RWPE2 (cell line): Measurements from ENCODE around the gene ALKBH4.

Source experiments
- ATAC-seq: fragments of 200-7000 bp; cut with Tn5 transposase; 3 replicates; pipeline ENCODE4 v1.9.1; 2021; ENCODE audit warnings: low read depth
- DNase-seq: peaks from one replicate; pipeline ENCODE4 v3.0.0-alpha.2; 2020; ENCODE audit warnings: low spot score
- H3K27ac ChIP-seq: fragments of 450-650 bp; 2 replicates; pipeline ENCODE4 v1.5.1; 2017; ENCODE audit warnings: mild to moderate bottlenecking; ENCODE audit not compliant: poor library complexity, severe bottlenecking
- H3K27me3 ChIP-seq: fragments of 250-450 bp; sonication (Bioruptor Pico); 2 replicates; pipeline ENCODE4 v1.5.1; 2021; ENCODE audit warnings: mild to moderate bottlenecking, moderate library complexity; ENCODE audit not compliant: insufficient read depth, poor library complexity, severe bottlenecking
- H3K36me3 ChIP-seq: fragments of 250-450 bp; sonication (Bioruptor Pico); 2 replicates; pipeline ENCODE4 v1.5.1; 2020; ENCODE audit warnings: low read depth, mild to moderate bottlenecking, moderate library complexity
- H3K4me1 ChIP-seq: fragments of 250-450 bp; sonication (Bioruptor Pico); 2 replicates; pipeline ENCODE4 v1.5.1; 2021; ENCODE audit warnings: mild to moderate bottlenecking, moderate library complexity; ENCODE audit not compliant: insufficient read depth, poor library complexity, severe bottlenecking
- H3K4me3 ChIP-seq: fragments of 250-450 bp; sonication (Bioruptor Pico); 2 replicates; pipeline ENCODE4 v1.5.1; 2021; ENCODE audit warnings: mild to moderate bottlenecking, moderate library complexity; ENCODE audit not compliant: severe bottlenecking
- H3K9me3 ChIP-seq: fragments of 250-450 bp; sonication (Bioruptor Pico); 2 replicates; pipeline ENCODE4 v1.5.1; 2021; ENCODE audit warnings: mild to moderate bottlenecking, moderate library complexity; ENCODE audit not compliant: severe bottlenecking
- TF ChIP-seq, protein P1 (sequence below): fragments of 450-650 bp; IDR thresholded peaks from one replicate; pipeline ENCODE4 v1.5.1; 2017; ENCODE audit warnings: mild to moderate bottlenecking, moderate library complexity; ENCODE audit not compliant: poor library complexity, severe bottlenecking

ALKBH4 gene

DNA sequence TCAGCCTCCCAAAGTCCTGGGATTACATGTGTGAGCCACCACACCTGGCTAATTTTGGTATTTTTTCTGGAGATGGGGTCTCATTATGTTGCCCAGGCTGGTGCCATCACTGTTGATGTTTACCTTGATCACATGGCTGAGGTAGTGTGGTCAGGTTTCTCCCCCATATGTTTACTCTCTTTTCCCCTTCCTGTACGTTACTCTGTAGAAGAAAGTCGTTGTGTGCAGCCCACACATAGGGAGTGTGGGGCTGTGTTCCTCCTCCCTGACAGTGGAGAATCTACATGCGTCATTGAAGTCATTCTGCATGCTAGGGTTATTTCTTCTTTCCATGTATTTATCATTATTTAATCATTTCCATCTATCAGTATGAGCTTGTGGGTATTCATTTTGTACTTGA lies 47.6 kb downstream of the ALKBH4 start:
- no peak for ATAC-seq
- no peaks in the 10 kb centered on the region for H3K27me3 ChIP-seq
- H3K27ac ChIP-seq, result no peak overlapping the region
- peaks cover 39% of the 10 kb centered on the region for H3K36me3 ChIP-seq
- no peak overlapping the region for H3K4me3 ChIP-seq
- DNase-seq, result no peak
- H3K9me3 ChIP-seq, result no peaks in the 10 kb centered on the region
- TF ChIP-seq, protein P1, sequence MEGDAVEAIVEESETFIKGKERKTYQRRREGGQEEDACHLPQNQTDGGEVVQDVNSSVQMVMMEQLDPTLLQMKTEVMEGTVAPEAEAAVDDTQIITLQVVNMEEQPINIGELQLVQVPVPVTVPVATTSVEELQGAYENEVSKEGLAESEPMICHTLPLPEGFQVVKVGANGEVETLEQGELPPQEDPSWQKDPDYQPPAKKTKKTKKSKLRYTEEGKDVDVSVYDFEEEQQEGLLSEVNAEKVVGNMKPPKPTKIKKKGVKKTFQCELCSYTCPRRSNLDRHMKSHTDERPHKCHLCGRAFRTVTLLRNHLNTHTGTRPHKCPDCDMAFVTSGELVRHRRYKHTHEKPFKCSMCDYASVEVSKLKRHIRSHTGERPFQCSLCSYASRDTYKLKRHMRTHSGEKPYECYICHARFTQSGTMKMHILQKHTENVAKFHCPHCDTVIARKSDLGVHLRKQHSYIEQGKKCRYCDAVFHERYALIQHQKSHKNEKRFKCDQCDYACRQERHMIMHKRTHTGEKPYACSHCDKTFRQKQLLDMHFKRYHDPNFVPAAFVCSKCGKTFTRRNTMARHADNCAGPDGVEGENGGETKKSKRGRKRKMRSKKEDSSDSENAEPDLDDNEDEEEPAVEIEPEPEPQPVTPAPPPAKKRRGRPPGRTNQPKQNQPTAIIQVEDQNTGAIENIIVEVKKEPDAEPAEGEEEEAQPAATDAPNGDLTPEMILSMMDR, result no peak
- H3K4me1 ChIP-seq, result no peaks in the 10 kb centered on the region

DNA sequence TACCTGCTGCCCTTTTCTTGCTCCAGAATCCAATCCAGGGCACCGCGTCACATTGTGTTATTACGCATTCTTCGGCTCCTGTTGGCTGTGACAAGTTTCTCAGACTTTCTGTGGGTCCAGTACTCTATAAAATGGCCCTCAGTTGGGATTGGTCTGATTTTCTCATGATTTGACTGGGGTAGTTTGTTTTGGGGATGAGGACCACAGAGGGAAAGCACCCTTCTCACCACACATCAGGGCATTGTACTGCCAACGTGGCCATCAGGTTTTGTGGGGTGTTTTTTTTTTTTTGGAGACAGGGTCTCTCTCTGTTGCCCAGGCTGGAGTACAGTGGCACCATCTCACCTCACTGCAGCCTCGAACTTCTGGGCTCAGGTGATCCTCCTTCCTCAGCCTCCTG lies 48.3 kb downstream of the ALKBH4 start:
- no peak for ATAC-seq
- no peak overlapping the region for H3K27ac ChIP-seq
- H3K4me3 ChIP-seq, result no peak overlapping the region
- H3K9me3 ChIP-seq, result no peaks in the 10 kb centered on the region
- no peaks in the 10 kb centered on the region for H3K4me1 ChIP-seq
- H3K36me3 ChIP-seq, result peaks cover 44% of the 10 kb centered on the region
- TF ChIP-seq, protein P1, result no peak
- DNase-seq, result no peak
- H3K27me3 ChIP-seq, result no peaks in the 10 kb centered on the region

DNA sequence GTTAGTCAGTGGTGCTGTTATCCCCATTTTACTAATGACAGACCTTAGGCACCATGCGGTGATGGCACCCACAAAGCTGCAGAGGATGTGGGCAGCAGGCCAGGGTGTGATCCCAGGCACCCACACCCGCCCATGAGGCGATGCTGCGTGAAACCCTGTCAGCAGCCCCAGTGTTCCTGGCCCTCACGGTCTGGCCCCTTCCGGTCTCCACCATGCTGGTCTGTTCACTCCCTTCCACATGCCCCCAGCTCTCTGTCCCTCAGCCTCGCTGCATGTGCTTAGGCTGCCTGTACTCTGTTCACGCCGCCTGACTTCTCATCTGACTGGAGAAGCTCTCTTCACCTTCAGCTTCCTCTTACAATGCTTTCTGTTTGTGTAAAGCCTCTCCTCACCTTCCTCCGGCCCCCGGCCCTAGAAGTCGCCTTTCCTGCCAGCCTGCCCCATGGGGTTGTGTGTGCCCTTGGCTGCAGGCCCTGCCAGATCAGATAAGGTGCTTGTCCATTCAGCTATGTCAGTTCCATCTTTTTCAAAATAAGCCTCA lies 48.9 kb downstream of the ALKBH4 start:
- DNase-seq, result no peak
- TF ChIP-seq, protein P1, result no peak
- Histone ChIP-seq H3K9me3 (no peaks in the 10 kb centered on the region), H3K4me3 (no peak overlapping the region), H3K27ac (no peak overlapping the region), H3K27me3 (no peaks in the 10 kb centered on the region), H3K4me1 (no peaks in the 10 kb centered on the region), H3K36me3 (peaks cover 44% of the 10 kb centered on the region)
- no peak for ATAC-seq

GRCh38 chr7:102413611-102414010 lies 51.1 kb downstream of the ALKBH4 start:
- DNase-seq, result no peak
- H3K4me3 ChIP-seq, result no peak overlapping the region
- no peaks in the 10 kb centered on the region for H3K4me1 ChIP-seq
- no peak overlapping the region for H3K27ac ChIP-seq
- TF ChIP-seq, protein P1, result no peak
- no peak for ATAC-seq
- peaks cover 54% of the 10 kb centered on the region for H3K36me3 ChIP-seq
- H3K9me3 ChIP-seq, result no peaks in the 10 kb centered on the region
- no peaks in the 10 kb centered on the region for H3K27me3 ChIP-seq

- no peaks in the 10 kb centered on the region for H3K9me3 ChIP-seq
- H3K4me1 ChIP-seq, result no peaks in the 10 kb centered on the region
- no peak overlapping the region for H3K27ac ChIP-seq
- no peaks in the 10 kb centered on the region for H3K27me3 ChIP-seq
- H3K4me3 ChIP-seq, result no peak overlapping the region
- H3K36me3 ChIP-seq, result peaks cover 56% of the 10 kb centered on the region
- TF ChIP-seq, protein P1, result no peak
- no peak for ATAC-seq
- no peak for DNase-seq
Observed at GRCh38 chr7:102413091-102413490, 51.6 kb downstream of the ALKBH4 start.
